ENCODE measurements around the gene PCDH9.

PCDH9 gene

DNA sequence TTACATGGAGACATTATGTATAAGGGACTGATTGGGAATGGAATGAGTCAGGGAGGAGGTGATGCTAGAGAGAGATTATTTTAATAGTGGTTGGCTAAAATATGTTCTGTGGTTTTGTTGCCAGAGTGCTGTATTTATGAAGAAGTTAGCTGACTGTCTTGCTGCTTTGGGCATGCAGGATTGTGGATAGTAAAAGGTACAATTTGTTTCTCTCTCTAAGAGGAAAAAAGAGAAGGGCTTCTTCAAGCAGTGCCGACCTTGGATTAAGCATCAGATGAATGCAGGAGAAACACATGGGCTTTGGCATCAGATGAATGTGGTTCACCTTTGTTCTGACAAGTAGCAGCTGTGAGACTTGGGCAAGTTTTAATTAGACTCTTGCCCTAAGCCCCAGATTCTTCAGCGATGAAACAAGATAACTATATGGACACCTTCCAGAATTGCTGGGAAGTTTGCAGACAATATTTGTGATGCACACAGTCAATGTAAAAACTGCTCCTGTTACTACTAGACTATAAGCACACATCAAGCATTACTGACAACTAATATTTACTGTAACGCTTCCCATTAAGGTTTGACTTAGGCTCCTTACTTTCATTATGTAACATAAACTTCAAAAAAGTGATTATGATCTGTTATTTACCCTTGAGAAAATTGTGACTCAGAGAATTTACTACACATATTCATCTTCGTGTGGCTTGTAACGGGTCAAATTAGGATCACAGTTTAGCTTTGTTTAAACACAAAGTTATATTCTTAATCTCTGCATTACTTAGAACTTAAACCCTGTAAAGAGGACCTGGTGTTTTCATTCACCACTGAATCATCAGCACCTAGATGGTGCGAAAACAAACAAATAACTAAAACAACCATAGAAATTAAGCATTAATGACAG is 824.0 kb downstream of the PCDH9 start:
- FAIRE-seq (no peak), DNase-seq (ENCODE audit: low spot score) (no peak)

DNA sequence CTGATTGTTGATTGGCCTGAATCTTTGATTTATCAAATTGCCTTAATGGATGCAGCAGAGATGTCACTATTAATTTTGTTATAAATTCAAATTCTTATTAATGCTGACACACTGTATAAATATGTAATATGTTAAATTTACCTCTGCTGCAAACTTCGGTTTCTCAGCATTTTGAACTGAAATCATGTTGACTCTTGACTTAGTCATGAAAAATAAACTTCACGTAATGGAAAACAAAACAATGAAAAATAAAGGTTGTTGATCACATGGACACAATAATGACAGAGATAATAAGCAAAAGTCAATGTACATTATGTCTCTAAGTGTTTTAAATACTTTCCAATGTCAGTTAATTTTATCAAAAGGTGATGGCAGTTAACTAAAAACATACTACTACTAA is 827.6 kb downstream of the PCDH9 start:
- FAIRE-seq (no peak), DNase-seq (ENCODE audit: low spot score) (no peak)

DNA sequence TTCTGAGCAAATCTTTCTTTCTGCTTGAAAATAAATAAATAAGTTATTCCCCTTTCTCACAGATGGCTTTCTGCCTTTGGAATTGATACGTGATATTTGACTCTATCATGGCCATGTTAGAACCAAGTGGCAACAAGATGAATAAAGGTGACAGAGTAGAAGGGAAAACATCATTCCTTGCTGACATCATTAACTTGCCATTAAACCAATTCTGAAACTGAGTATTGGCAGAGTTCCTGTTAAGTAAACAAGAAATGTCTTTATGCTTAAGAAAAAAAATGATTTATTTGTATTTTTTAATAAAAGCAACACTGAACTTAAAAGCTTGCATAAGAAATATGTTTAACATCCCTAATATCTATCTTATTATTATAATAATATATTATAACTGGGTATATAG is 828.1 kb downstream of the PCDH9 start:
- no peak for DNase-seq (ENCODE audit: low spot score)
- FAIRE-seq: no peak

DNA sequence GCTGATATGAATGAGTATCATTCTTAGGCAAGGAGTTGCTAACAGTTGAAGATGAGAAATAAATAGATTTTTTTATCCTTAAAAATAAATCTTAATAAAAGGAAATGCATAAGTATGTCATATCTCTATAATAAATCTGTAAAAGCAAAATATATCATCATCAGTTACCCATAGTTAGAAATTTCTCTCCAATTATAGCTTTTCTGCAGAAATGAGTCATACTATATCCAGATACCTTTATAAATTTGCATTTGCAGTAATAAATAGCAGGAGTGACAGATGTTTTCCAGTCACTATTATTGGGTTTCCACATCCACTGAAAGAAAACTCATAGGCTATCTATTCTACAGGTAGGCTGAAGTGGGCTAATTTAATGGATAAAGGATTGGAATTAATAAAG is 829.8 kb downstream of the PCDH9 start:
- no peak for DNase-seq (ENCODE audit: low spot score)
- no peak for FAIRE-seq

DNA sequence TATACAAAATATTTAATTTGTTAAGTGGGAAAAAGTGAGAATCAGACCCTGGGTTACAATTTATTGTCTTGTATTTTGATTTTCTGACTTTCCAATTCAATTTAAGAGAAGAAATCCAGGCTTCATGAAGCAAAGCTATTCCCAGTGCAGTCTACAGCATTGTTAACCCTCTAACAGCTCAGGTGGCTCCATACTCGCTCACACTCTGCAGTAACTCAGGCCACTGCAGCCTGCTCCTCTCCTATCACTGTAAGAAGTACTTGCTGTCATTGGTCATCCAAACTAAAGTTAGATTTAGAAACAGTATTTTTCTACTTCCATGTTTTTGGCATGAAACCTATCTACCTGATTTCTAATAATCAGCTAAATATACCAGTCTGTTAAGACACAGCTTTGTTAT is 830.3 kb downstream of the PCDH9 start:
- DNase-seq (ENCODE audit: low spot score) (no peak), FAIRE-seq (no peak)

DNA sequence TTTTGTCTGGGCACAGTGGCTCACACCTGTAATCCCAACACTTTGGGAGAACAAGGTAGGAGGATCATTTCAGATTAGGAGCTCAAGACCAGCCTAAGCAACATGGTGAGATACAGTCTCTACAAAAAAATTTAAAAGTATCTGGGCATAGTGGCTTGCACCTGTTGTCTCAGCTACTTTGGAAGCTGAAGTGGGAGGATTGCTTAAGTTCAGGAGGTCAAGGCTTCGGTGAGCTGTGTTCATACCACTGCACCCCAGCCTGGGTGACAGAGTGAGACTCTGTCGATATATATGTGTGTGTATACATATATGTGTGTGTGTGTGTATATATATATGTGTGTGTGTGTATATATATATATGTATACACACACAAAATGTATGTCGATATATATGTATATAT is 833.0 kb downstream of the PCDH9 start:
- DNase-seq (ENCODE audit: low spot score) (no peak), FAIRE-seq (no peak)

DNA sequence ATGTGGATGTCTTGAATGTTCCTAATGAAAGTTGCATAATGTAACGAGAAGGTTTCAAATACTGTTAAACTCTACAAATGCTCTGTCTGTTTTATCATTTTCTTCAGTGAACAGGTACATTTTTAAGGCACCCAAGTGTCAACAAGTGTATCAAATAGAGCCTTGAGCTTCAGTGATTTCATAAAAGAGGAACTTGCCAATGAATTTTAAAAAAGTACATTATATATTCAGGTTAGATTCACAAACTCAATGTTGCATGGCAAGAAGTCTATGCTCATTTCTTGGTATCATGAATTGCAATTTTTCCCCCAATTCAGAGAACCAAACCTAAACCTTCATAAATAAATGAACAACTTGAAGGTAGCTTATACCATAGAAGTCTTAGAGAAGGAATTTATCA is 838.8 kb downstream of the PCDH9 start:
- DNase-seq (ENCODE audit: low spot score) (no peak), FAIRE-seq (no peak)

DNA sequence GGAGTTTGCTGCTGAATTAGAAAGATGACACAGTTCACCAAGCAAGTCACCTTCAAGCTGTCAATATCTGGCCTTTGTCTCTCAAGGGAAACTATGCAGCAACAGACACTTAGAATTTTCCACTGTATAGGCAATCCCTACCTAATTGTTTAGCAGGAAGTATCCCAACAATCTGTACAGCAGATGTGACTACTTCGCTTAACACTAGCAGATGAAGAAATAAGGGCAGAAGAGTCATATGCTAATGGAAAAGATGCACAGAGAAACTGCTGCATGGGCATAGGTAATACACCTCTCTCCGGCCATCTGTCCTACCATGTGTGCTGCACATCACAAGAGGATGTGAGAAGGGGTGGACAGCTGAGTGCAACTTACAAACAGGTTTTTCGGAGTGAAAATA is 851.2 kb downstream of the PCDH9 start:
- no peak for FAIRE-seq

DNA sequence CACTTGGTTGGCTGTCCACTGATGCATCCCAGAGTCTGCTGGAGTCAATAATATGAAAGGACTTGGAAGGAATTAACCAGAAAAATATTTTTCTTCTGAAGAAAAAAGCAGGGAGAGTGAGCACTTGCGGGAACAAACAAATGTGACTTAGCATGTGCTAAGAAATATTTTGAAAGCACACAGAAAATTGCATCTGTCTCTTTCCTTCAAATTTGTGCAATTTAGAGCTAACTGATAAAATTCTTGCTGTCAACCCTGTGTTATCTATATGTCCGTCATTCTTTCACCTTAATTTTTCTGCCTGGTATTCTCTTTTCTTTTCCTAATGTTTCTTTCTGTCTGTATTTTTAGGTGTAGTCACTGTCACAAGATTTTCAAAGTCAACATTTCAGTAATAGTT is 852.6 kb downstream of the PCDH9 start:
- FAIRE-seq: no peak
- DNase-seq (ENCODE audit: low spot score): no peak

More for the DNA sequence above, 851.2 kb downstream of the PCDH9 start:
- no peak for DNase-seq (ENCODE audit: low spot score)

DNA sequence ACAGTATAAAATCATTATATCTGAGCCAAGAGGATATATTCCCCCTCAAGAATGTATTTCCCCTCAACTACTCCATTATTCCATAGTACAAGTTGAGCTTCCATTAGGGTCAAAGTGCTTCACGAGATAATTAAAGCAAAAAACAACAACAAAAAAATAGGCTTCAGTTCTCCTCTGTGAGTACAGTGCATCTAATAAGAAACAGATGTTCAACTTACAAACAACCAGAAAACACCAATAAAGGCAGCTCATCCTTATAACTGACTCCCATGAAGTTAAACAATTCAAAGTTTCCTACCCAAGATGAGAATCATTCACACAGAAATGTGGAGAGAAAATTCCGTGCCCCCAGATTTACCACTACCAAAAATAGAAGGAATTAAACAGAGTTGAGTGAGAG is 854.4 kb downstream of the PCDH9 start:
- DNase-seq (ENCODE audit: low spot score): no peak
- FAIRE-seq: no peak

DNA sequence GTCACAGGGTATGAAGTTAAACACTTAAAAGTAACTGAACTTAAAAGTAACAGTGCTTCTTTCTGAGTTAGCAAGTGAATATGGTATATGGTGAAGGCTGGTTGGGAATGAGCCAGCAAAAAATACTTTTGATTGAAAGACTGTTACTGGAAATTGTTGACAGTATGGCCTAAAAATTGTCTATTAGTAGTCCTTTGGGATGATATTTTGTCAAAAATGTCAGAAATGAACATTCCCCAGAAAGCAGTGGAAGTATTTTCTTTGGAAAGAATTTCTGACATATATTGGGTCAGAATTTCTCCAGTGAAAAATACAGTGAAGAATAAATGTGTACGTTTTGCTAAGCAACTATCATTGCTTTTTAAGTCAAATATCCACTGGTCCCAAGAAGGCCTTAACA is 860.5 kb downstream of the PCDH9 start:
- no peak for DNase-seq (ENCODE audit: low spot score)
- no peak for FAIRE-seq

DNA sequence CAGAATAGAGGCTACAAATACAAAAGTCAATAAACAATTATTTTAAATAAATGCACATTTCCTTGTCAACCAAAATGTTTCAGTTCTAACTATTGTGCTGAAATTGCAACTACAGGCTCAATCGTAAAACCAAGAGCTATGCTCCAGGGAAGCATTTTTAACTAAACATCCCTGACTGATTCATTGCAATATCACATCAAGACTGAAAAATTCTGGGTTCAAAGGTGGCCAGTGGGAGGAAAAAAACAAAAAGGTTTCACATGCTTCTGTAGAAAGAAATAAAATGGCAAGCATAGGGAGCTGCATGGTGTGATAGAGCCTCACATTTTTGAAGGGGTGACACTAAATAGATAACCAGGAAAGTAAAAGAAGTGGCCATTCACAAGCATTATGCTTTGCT is 862.8 kb downstream of the PCDH9 start:
- DNase-seq (ENCODE audit: low spot score): no peak
- FAIRE-seq: no peak

DNA sequence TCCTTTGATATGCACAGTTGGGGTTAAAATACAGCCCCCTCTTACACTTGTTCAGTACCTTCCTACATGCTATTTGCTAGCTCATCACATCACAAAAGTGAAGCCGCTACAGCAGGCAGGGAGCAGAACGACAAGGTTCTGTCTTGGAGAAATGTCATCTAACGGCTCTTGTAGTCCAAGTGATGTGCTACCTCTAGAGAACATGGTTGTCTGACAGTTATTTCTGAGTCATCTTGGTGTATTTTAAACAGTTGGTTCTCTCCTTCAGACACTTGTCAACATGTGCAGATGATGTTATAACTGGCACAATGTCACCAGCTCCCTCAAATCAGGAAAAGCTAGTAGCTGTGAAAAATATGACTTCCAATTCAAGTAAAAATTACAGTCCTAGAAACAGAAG is 865.0 kb downstream of the PCDH9 start:
- no peak for DNase-seq (ENCODE audit: low spot score)
- no peak for FAIRE-seq

DNA sequence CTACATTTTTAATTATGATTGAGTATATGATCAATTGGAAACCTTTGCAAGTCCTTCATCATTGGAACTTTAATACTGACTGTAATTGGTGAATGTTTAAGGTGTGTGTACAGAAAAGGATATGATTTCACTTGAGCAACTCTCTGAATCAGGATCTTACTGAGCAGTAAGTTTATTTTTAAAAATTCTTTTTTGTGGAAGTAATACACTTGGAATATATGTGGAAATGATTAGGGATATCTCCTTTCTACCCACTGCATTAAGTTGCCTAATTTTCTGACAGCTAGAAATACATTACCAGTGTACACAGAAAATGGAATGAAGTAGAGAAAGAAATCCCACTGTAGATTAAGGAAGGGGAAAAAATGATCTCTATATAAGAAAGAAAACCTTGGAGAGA is 865.8 kb downstream of the PCDH9 start:
- DNase-seq (ENCODE audit: low spot score) (no peak), FAIRE-seq (no peak)

DNA sequence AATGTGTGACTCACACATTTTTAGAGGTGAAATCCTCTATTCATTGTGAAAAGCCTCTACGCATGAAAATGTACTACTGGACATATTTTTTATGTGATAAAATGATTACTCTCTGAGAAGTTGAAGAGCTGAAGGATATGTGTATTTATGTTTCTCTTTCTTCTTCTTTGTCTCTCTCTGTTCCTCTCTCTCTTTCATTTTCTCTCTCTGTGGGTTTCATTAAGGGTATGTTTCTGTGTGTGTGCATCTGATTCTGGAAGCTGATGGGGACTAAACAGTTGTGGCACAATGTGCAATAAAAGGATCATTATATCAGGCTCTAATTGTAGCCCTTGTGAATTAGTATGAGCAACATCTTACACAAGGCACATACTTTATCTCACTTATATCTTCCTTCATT is 867.7 kb downstream of the PCDH9 start:
- DNase-seq (ENCODE audit: low spot score) (no peak), FAIRE-seq (no peak)

DNA sequence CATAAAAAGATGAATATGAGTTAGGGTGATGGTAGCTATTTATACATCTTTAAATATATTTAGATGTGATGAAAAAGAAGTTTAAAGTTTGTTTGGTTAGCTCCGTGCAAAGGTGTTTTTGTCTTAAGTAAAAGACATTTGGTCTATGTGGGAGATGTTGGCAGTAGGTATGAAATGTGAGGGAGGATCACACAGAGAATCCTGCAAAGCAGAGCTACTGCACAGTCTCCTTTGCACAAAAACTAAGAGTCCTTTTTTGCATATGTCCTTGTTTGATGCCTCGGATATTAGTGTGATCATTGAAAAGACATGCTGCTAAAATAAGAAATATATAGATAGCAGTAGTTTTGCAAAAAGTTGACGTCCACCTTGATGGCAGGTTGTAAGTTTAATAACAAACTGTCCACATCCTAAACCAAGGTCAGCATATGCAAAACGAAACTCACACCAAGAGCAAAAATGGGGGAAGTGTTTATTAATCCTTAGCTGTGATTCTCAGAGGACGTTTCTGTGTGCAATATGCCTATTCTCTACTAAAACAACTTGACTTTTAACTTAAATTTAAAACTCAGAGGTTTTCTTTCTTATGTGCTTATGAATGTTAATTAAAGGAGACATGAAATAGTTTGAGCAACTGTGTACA is 870.1 kb downstream of the PCDH9 start:
- FAIRE-seq (no peak), DNase-seq (ENCODE audit: low spot score) (no peak)

DNA sequence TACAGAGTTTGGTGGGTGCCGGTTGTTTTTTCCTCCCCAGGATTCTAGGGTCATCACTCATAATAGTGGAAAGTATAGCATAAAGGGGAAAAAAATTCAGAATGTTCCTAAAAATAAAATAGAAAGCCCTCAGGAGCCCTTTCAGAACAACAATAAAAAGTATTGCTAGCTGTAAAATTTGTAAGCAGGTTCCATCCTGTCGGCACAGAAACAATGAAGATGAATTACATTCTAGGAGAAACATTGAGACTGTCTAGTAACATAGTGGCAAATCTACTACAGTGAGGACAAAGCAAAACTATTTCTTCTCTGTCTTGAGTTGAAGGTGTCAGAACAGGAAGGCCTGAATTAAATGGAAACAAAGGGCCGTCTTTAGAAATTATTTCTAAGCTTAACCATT is 870.7 kb downstream of the PCDH9 start:
- no peak for FAIRE-seq
- DNase-seq (ENCODE audit: low spot score): no peak

DNA sequence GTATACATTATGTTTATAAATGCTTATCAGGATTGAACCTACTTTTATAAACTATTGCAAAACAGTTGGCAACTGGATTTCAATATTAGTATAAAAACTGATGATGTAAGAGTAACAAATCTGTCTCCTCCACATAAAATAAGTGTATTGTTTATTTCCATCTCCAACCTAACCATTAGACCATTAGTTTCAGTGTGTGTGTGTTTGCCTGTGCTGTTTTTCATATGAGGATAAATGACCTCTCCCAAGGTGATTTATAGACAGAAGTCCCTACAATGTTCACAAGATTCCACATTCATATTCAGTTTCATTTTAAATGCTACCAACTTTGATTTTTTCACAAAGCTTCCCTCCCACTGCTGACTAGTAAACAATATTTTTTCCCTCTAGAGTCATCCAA is 871.6 kb downstream of the PCDH9 start:
- DNase-seq (ENCODE audit: low spot score) (no peak), FAIRE-seq (no peak)

DNA sequence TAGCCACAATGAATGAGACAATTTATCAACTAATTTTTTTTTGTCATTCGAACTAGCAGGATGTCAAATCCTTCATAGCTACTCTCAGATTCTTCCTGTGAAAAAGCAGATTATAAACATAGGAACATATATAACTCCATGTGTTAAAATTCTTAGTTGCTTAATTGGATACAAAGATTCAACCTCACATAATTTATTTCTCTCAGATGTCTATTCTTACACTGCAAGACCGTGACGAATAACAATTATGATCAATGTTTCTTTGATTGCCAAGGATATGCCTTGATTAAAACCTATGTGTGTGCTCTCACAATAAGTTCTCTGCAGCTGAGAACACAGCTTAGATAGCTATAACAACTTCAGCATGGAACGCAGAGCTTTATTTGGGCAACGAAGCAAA is 872.7 kb downstream of the PCDH9 start:
- DNase-seq (ENCODE audit: low spot score) (no peak), FAIRE-seq (no peak)

DNA sequence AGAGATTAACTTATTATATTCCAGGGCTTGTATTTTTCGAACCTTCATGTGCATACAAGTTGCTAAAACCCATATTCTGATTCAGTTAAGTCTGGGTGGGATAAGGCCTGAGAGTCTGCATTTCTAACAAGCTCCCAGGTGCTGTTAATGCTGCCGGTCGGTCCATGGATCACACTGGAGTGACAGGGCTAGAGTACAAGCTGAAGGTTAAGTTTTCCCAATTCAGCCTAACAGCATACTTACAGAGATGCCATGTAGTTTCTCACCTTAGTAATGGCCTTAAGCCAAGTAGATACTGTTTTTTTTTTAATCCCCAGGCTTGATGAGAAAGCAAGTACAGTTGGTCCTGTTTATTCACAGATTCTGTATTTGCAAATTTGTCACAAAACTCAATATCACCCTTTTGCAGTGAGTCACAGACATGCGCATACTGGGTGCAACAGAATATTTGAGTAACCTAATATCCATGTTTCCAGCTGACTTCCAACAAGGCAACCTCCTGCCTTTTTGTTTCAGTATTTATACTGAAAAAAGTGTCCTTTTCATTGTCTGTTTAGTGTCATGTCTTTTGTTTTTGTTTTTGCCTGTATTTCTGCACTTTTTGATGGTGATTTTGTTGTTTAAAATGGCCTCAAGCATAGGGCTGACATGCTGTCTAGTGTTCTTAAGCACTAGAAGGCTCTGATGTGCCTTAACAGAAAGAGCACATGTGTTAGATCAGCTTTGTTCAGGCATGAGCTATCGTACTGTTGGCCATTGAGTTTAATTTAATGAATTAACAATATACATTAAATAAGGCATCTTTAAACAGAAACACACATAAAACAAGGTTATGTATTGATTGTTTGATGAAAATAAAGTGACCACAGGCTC is 875.0 kb downstream of the PCDH9 start:
- FAIRE-seq (no peak), DNase-seq (ENCODE audit: low spot score) (no peak)

DNA sequence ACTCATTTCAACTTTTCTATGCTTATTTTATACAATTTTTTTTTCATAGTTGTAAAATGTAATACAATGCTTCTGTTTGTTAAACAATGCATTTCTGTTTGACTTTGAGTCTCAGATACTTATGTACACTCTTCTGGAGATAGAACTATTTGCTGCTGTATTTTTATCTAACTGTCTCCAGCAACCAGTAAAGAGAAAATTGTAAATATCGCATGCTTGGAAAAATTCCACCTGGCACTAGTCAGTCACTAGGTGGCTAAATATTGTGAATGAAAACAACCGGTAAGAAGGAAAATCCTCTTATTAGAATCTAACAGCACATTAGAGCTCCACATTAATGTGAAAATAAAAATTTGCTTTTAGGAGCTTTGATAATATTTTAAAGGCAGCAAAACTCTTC is 876.5 kb downstream of the PCDH9 start:
- DNase-seq (ENCODE audit: low spot score) (no peak), FAIRE-seq (no peak)

DNA sequence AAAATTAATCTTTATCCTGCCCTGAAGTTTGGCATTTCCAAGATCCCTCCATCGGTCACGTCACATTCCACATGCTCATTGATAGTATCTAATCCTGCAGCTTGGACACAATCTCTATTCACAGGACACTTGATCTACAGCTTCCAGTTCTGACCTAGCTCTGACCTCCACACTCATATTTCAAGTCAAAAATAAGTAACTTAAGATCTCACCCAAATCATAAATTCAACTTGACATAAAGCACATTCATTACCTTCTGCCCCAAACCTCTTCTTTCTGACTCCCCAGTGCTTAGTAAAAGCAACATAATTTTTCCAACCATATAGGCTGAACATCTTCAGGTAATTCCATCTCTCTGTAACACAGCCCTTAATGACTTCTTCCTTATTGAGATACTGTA is 880.2 kb downstream of the PCDH9 start:
- FAIRE-seq (no peak), DNase-seq (ENCODE audit: low spot score) (no peak)

All from RCC 7860 (cell line).